ENCODE measurements around the gene CCT7. TPM values are rescaled to one million over a fixed set of nuclear protein-coding genes. Genes with fewer than 3 reads are reported as not detected.

The CCT7 gene
- polyA plus RNA-seq, 1 of the 3 experiments (the other 2 are of a cell fraction), result 369 TPM

GRCh38 chr2:73289304-73289703 is 55.2 kb downstream of the CCT7 start:
- ChIA-PET POLR2A (interaction anchor here (1.3 kb wide), 1 partner anchor 55 kb away, joined by 5 read pairs; the partner anchor contains the start of gene CCT7), CTCF (interaction anchor here (0.9 to 3.7 kb wide), 15 partner anchors 11 to 396 kb away, joined by 3 to 25 read pairs (median 6); partner anchors contain the start of gene ALMS1)

GRCh38 chr2:73290049-73290839 is 56.1 kb downstream of the CCT7 start:
- Histone ChIP-seq H3K27me3 (ENCODE audit: insufficient read depth) (peaks cover 44% of the 10 kb centered on the region), H3K9me3 (no peaks in the 10 kb centered on the region), H3K27ac (ENCODE audit: low read depth in 2 of 2, low read length in 1 of 2) (no peak overlapping the region), H3K36me3 (replicated peaks in 1 of 2; ENCODE audit: control insufficient read depth in 1 of 2, insufficient read depth in 2 of 2, low read length in 1 of 2) (no peaks in the 10 kb centered on the region), H3K4me2 (no peak overlapping the region), H3K9me2 (no peaks in the 10 kb centered on the region), H3K9ac (no peak overlapping the region), H3K79me2 (ENCODE audit: insufficient read depth) (no peaks in the 10 kb centered on the region), H2AFZ (ENCODE audit: low read depth) (no peak overlapping the region), H4K20me1 (ENCODE audit: insufficient read depth) (peaks cover 5% of the 10 kb centered on the region; the same call in 1 of the 2 replicates), H3K4me1 (ENCODE audit: control insufficient read depth in 1 of 2, insufficient read depth in 2 of 2, low read depth in 1 of 2, low read length in 1 of 2) (peaks cover 0 to 10% of the 10 kb centered on the region in 2 experiments; a peak in 1 of 4 replicates), H3F3A (replicated peaks; ENCODE audit: insufficient read depth) (no peaks in the 10 kb centered on the region), H3K4me3 (ENCODE audit: low read depth in 2 of 2, low read length in 1 of 2) (no peak overlapping the region)
- CTCF ChIA-PET, result interaction anchor here (0.7 to 4.7 kb wide), 34 partner anchors 8 to 397 kb away, joined by 3 to 27 read pairs (median 4); partner anchors contain the start of genes ALMS1, CCT7, NOTO and PRADC1
- POLR2A ChIA-PET, result interaction anchor here (0.6 kb wide), 1 partner anchor 910 kb away, joined by 4 read pairs; no protein-coding TSS in a partner anchor
- TF ChIP-seq CTCF (IDR thresholded peaks at IDR 0.05), result peak; percentile 61
- TF ChIP-seq RFX5 (IDR thresholded peaks at IDR 0.05; ENCODE audit: low read length), result no peak
- peak; percentile 56 for TF ChIP-seq RAD21 (IDR thresholded peaks at IDR 0.05; ENCODE audit: low read length)
- TF ChIP-seq ZBTB33 (IDR thresholded peaks at IDR 0.05; ENCODE audit: borderline replicate concordance, low read depth), result no peak
- no peak for TF ChIP-seq CHD2 (IDR thresholded peaks at IDR 0.05; ENCODE audit: low read length, partially characterized antibody)
- TF ChIP-seq SIN3A (IDR thresholded peaks at IDR 0.05; ENCODE audit: borderline replicate concordance, low read depth, low read length), result no peak
- peak; percentile 80 for TF ChIP-seq REST (IDR thresholded peaks at IDR 0.05; ENCODE audit: low read depth, low read length)
- no peak for TF ChIP-seq TCF12 (IDR thresholded peaks at IDR 0.05)
- peak; percentile 61 for DNase-seq
- 41% methylated on average over 6 of the region's 6 CpGs for WGBS (ENCODE audit: low lambda C conversion rate)

More at GRCh38 chr2:73289304-73289703, 55.2 kb downstream of the CCT7 start:
- Histone ChIP-seq H3K4me2 (no peak overlapping the region), H3K79me2 (ENCODE audit: insufficient read depth) (no peaks in the 10 kb centered on the region), H3K9me3 (no peaks in the 10 kb centered on the region), H2AFZ (ENCODE audit: low read depth) (no peak overlapping the region), H4K20me1 (ENCODE audit: insufficient read depth) (peaks cover 5% of the 10 kb centered on the region; the same call in 1 of the 2 replicates), H3K9me2 (no peaks in the 10 kb centered on the region), H3K4me1 (ENCODE audit: control insufficient read depth in 1 of 2, insufficient read depth in 2 of 2, low read depth in 1 of 2, low read length in 1 of 2) (peaks cover 0 to 17% of the 10 kb centered on the region in 2 experiments; a peak in 1 of 4 replicates), H3K27ac (ENCODE audit: low read depth in 2 of 2, low read length in 1 of 2) (no peak overlapping the region), H3K36me3 (replicated peaks in 1 of 2; ENCODE audit: control insufficient read depth in 1 of 2, insufficient read depth in 2 of 2, low read length in 1 of 2) (no peaks in the 10 kb centered on the region), H3K9ac (no peak overlapping the region), H3K27me3 (ENCODE audit: insufficient read depth) (peaks cover 36% of the 10 kb centered on the region), H3F3A (replicated peaks; ENCODE audit: insufficient read depth) (no peaks in the 10 kb centered on the region), H3K4me3 (ENCODE audit: low read depth in 2 of 2, low read length in 1 of 2) (no peak overlapping the region)
- no peak for DNase-seq
- TF ChIP-seq ZBTB33 (IDR thresholded peaks at IDR 0.05; ENCODE audit: borderline replicate concordance, low read depth) (no peak), USF1 (IDR thresholded peaks at IDR 0.05; ENCODE audit: borderline replicate concordance, low read depth) (no peak)
